ENCODE results near the gene ABHD6.

GRCh38 chr3:58202917-58203360 lies 34.7 kb upstream of the ABHD6 start:
- TF ChIP-seq CTCF (IDR thresholded peaks at IDR 0.05; ENCODE audit: insufficient read depth, low read depth, low read length) (no peak), EZH2 (IDR thresholded peaks at IDR 0.05; ENCODE audit: insufficient read depth, low read length) (no peak)
